GM08714 (cell line): ENCODE data around the gene PRC1.

Experiments
- H3K4me3 ChIP-seq: fragments of 200-500 bp; sonication (Bioruptor generic); 2 replicates; pipeline ENCODE4 v1.5.1; 2014; ENCODE audit warnings: mild to moderate bottlenecking, low read length, inconsistent platforms
- ZNF274 ChIP-seq: IDR thresholded peaks from 2 replicates; pipeline ENCODE4 v1.6.1; 2012; ENCODE audit warnings: mild to moderate bottlenecking, low read depth, low read length

Gene PRC1

GRCh38 chr15:90918835-90919234 is 75.5 kb downstream of the PRC1 start:
- no peak for TF ChIP-seq ZNF274
- H3K4me3 ChIP-seq: no peak overlapping the region

GRCh38 chr15:90918034-90918788 is 76.1 kb downstream of the PRC1 start:
- TF ChIP-seq ZNF274: no peak
- no peak overlapping the region for H3K4me3 ChIP-seq

GRCh38 chr15:90917569-90917968 is 76.8 kb downstream of the PRC1 start:
- no peak overlapping the region for H3K4me3 ChIP-seq
- no peak for TF ChIP-seq ZNF274

GRCh38 chr15:90916461-90916860 is 77.9 kb downstream of the PRC1 start:
- H3K4me3 ChIP-seq: no peak overlapping the region
- TF ChIP-seq ZNF274: no peak
